Measurements from ENCODE around the gene SPI1.
"Not testable (repeated sequence)": the region's sequence is repeated elsewhere in the genome, so short reads cannot be mapped to it uniquely, and the experiment has no call there.

Gene SPI1

DNA sequence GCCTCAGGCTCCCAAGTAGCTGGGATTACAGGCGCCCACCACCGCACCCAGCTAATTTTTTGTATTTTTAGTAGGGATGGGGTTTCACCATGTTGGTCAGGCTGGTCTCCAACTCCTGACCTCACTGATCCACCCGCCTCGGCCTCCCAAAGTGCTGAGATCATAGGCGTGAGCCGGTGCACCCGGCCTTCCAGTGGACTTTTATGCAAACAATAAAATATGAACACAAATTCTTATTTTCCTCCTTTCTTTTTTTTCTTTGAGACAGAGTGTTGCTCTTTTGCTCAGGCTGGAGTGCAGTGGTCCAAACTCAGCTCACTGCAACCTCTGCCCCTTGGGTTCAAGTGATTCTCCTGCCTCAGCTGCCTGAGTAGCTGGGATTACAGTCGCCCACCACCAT is 61.8 kb downstream of the SPI1 start:
- DNase-seq = not testable (repeated sequence)

DNA sequence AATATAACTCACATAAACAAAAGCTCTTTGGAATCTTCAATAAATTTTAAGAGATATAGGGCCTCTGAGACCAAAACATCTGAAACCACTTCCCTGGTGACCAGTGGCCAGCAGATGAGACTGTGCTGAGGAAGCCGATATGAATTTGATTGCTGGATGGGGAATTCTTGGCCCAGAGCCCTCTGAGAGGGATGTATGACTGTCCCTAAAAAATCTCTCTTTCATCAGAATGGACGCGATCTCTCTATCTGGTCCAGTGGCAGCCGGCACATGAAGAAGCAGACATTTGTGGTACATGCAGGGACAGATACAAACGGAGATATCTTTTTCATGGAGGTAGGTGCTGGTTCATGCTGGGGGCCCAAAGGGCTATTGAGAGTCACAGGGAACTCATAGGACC is 63.4 kb downstream of the SPI1 start:
- DNase-seq = no peak

DNA sequence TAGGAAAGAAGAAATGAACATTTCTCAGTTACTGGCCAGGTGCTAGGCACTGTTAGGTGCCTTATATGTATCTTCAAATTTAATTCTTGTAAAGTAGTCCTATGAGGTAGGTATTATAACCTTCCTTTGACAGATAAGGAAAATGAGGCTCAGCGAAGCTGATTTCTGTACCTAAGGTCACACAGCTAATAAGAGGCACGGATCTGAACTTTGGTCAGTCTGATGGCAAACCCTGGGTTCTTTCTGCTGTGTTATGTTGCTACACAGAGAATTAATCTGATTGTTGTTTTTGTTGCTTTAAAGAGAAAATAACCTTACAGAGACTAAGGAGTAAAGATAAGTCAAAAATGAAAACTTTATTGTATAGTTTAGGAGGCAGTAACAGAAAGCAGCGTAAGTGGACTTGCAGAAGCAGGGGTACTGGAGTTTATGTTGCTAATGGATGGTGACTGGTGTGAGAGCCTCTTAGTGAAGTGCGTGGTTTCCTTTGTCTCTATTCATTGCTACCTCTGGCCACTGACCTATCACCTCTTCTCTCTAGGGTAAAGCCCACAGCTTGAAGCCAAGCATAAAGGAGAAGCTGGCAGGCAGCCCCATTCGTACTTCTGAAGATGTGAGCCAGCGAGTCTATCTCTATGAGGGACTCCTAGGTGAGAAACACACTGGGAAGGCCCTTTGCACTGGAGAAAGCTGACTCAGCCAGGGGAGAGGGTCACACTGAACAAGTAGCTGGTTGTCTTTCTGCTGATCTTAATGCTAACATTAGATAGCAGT is 70.1 kb downstream of the SPI1 start:
- no peak for DNase-seq

DNA sequence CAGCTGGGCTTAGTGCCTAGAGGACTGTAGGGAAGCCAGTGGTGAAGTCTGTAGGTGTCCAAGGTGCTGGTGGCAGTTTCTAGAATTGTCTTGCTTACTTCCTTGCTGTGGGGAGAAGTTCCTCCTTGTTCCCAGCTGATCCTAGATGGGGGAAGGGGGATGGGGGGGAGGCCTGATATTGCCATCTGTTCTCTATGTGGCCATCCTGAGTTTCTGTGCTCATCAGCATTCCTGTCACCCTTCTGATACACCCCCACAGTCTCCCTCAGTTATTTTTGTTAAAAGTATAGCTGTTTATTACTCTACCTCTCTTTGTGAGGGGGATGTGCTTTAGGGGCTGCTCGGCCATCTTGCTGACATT is 71.9 kb downstream of the SPI1 start:
- no peak for DNase-seq

DNA sequence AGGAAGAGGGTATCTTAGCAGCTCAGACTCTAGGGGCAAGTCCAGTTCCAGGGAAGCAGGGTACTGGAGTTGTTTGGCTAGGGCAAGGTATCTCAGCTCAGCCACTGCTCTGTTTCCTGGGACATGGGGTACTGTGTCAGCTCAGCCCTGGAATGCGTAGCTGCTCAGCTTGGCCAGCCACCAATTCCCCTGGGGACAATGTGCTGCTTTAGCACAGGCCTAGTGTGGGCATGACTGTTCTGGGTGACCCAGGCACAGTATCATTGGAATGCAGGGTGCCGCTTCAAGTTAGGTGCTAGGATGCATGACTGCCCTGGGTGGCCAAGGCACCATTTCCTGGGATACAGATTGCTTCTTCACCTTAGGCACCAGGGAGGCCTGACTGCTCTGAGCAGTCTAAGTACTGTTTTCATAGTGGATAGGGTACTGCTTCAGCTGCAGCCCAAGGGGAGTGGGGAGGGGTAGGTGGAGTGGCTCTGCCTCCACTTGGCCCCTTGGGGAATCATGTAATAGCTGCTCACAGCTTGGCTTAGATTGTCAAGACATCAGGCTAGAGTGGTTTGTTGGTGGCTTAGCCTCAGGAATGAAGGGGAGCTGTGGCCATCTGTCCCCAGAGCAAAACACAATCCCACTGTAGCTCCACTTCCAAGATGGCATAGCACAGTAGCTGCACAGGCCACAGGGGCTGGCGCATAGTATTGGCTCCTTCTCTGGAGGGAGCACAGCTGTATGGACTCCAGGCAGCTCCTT is 72.4 kb downstream of the SPI1 start:
- no peak for DNase-seq
